Measurements from ENCODE around the gene CNNM3. TPM values are rescaled to one million over a fixed set of nuclear protein-coding genes. Genes with fewer than 3 reads are reported as not detected.

CNNM3 gene
- total RNA-seq, 1 experiment from 2014 or later, result 34.0 TPM

DNA sequence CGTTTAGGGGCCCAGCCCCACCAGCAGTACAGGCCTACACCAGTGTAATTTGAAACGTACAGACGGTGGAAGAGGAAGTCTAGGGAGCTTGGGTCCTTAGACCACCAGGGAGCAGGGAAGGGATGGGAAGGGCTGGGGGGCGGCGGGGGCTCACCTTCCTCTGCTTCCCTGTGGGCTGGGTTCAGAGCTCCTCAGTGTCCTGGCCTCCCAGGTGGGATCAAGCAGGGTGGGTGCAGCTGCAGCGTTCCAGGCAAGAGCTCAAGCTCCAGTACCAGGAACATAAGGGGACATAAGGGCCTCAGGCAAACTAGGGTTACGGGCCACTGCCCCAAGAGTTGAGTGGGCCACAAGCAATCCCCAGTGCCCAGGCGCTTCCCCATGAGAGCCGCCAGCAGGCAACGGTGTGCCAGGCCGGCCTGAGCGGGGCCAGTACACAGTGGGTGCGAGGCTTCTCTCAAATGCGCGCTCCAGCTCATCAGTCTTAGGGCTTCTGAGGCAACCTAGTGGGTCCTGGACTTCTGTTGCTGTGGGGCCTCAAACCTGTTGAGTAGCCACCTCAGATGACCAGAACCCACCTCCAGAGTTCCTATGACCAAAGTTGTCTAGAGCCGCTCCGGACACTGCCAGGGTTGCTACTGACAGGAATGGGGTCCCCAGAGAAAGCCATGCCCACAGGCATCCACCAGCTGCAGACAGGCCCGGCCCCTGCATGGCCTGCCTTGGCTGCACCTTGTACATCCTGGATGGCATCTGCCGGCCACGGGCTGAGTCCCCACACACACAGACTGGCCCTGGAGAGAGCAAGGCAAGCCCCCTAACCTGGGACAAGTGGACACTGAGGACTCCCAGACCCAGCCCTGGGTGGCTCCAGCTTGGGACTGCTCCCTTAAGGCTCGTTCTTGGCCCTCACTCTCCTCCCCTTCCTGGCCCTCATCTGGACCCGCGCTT is 22.6 kb downstream of the CNNM3 start:
- TF ChIP-seq TCF7L2 (IDR thresholded peaks at IDR 0.05; ENCODE audit: low read depth, low read length), result no peak
- TF ChIP-seq POLR2AphosphoS5 (IDR thresholded peaks at IDR 0.05; ENCODE audit: low read depth, low read length), result 0 out of 2 replicates have a peak, but pooled peaks have one; percentile 17
- in situ Hi-C loops (cut with HindIII; ENCODE audit: low pct_unique_long_range_greater_than_20kb, low sequenced_read_pairs), result no loop called here
- Histone ChIP-seq H3K27ac (ENCODE audit: low read length) (no peak overlapping the region), H3K27me3 (ENCODE audit: control insufficient read depth, insufficient read depth, low read length) (no peaks in the 10 kb centered on the region), H3K4me3 (ENCODE audit: low read depth in 2 of 2, low read length in 2 of 2) (no peak overlapping the region), H3K36me3 (ENCODE audit: control insufficient read depth, insufficient read depth, low read length) (peaks cover 3% of the 10 kb centered on the region; the same call in 1 of the 2 replicates), H3K4me1 (ENCODE audit: control insufficient read depth, insufficient read depth, low read length) (no peaks in the 10 kb centered on the region), H3K9me3 (ENCODE audit: control insufficient read depth, insufficient read depth, low read depth, low read length) (no peaks in the 10 kb centered on the region)
- BruUV-seq (replicated peaks), result no TSS peak
- DNase-seq (ENCODE audit: low read depth, low spot score), result no peak
- no peak for ATAC-seq
- CTCF ChIA-PET, result no interaction called here
- POLR2A ChIA-PET, result no interaction called here
- intact Hi-C loops (cut with micrococcal nuclease; ENCODE audit: unreplicated experiment), result no loop called here

DNA sequence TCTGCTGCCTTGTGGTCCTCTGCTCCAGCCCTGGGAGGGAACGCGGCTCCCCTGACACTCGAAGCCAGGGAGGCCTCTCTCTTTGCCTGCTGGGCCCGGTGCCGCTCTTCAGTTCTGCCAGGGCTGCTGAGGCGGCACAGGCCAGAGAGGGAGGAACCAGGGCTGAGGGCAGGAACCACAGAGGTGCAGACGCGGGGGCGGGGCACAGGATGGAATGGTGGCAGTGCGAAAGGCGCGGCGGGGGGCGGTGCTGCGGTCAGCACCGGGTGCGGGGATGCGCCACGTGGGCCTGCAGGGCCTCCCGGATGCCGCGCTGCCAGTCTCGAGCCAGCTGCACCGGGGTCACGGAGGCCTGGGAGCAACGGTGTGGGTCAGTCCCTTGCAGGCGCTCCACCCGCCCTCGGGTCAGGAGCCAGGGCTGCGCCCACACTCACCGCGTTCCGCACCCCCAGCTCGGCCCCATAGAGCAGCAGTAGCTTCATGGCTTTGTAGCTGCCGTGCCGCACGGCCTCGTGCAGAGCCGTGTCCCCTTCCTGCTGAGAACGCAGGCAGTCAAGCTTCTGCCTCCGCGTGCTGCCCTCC is 23.3 kb downstream of the CNNM3 start:
- in situ Hi-C loops (cut with HindIII; ENCODE audit: low pct_unique_long_range_greater_than_20kb, low sequenced_read_pairs), result no loop called here
- Histone ChIP-seq H3K4me1 (ENCODE audit: control insufficient read depth, insufficient read depth, low read length) (no peaks in the 10 kb centered on the region), H3K9me3 (ENCODE audit: control insufficient read depth, insufficient read depth, low read depth, low read length) (no peaks in the 10 kb centered on the region), H3K27ac (ENCODE audit: low read length) (no peak overlapping the region), H3K4me3 (ENCODE audit: low read depth in 2 of 2, low read length in 2 of 2) (no peak overlapping the region), H3K27me3 (ENCODE audit: control insufficient read depth, insufficient read depth, low read length) (no peaks in the 10 kb centered on the region), H3K36me3 (ENCODE audit: control insufficient read depth, insufficient read depth, low read length) (peaks cover 3% of the 10 kb centered on the region; the same call in 1 of the 2 replicates)
- DNase-seq (ENCODE audit: low read depth, low spot score) (no peak), ATAC-seq (0 out of 2 replicates have a peak, but pooled peaks have one; percentile 3)
- intact Hi-C loops (cut with micrococcal nuclease; ENCODE audit: unreplicated experiment), result no loop called here
- POLR2A ChIA-PET, result no interaction called here
- BruUV-seq (replicated peaks), result no TSS peak
- TF ChIP-seq TCF7L2 (IDR thresholded peaks at IDR 0.05; ENCODE audit: low read depth, low read length), result no peak
- TF ChIP-seq, protein P1, sequence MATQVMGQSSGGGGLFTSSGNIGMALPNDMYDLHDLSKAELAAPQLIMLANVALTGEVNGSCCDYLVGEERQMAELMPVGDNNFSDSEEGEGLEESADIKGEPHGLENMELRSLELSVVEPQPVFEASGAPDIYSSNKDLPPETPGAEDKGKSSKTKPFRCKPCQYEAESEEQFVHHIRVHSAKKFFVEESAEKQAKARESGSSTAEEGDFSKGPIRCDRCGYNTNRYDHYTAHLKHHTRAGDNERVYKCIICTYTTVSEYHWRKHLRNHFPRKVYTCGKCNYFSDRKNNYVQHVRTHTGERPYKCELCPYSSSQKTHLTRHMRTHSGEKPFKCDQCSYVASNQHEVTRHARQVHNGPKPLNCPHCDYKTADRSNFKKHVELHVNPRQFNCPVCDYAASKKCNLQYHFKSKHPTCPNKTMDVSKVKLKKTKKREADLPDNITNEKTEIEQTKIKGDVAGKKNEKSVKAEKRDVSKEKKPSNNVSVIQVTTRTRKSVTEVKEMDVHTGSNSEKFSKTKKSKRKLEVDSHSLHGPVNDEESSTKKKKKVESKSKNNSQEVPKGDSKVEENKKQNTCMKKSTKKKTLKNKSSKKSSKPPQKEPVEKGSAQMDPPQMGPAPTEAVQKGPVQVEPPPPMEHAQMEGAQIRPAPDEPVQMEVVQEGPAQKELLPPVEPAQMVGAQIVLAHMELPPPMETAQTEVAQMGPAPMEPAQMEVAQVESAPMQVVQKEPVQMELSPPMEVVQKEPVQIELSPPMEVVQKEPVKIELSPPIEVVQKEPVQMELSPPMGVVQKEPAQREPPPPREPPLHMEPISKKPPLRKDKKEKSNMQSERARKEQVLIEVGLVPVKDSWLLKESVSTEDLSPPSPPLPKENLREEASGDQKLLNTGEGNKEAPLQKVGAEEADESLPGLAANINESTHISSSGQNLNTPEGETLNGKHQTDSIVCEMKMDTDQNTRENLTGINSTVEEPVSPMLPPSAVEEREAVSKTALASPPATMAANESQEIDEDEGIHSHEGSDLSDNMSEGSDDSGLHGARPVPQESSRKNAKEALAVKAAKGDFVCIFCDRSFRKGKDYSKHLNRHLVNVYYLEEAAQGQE (IDR thresholded peaks at IDR 0.05; ENCODE audit: insufficient read depth in 1 of 2, low read depth in 2 of 2, low read length in 1 of 2), result no peak
- TF ChIP-seq, protein P2, sequence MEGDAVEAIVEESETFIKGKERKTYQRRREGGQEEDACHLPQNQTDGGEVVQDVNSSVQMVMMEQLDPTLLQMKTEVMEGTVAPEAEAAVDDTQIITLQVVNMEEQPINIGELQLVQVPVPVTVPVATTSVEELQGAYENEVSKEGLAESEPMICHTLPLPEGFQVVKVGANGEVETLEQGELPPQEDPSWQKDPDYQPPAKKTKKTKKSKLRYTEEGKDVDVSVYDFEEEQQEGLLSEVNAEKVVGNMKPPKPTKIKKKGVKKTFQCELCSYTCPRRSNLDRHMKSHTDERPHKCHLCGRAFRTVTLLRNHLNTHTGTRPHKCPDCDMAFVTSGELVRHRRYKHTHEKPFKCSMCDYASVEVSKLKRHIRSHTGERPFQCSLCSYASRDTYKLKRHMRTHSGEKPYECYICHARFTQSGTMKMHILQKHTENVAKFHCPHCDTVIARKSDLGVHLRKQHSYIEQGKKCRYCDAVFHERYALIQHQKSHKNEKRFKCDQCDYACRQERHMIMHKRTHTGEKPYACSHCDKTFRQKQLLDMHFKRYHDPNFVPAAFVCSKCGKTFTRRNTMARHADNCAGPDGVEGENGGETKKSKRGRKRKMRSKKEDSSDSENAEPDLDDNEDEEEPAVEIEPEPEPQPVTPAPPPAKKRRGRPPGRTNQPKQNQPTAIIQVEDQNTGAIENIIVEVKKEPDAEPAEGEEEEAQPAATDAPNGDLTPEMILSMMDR (IDR thresholded peaks at IDR 0.05), result no peak
- TF ChIP-seq POLR2AphosphoS5 (IDR thresholded peaks at IDR 0.05; ENCODE audit: low read depth, low read length), result 0 out of 2 replicates have a peak, but pooled peaks have one; percentile 13
- no peak for TF ChIP-seq SIN3A (IDR thresholded peaks at IDR 0.05; ENCODE audit: borderline replicate concordance, insufficient read depth, low read depth, low read length)
- CTCF ChIA-PET, result no interaction called here
